Brain microvascular endothelial cell (primary cell): Measurements from ENCODE around the gene FLT3.

Experiments used
- DNase-seq: peaks from one replicate; pipeline ENCODE4 v3.0.0-alpha.2; 2020
- H3K27ac ChIP-seq: fragments of 250-450 bp; sonication (Bioruptor Pico); 2 replicates; pipeline ENCODE4 v1.5.1; 2020; ENCODE audit warnings: mild to moderate bottlenecking, moderate library complexity
- H3K27me3 ChIP-seq: fragments of 250-450 bp; sonication (Bioruptor Pico); replicated peaks from 2 replicates; pipeline ENCODE4 v1.5.1; 2020; ENCODE audit warnings: mild to moderate bottlenecking
- H3K36me3 ChIP-seq: fragments of 250-450 bp; sonication (Bioruptor Pico); replicated peaks from 2 replicates; pipeline ENCODE4 v1.5.1; 2020; ENCODE audit warnings: mild to moderate bottlenecking
- H3K4me3 ChIP-seq: 2 replicates; pipeline ENCODE4 v1.5.1; 2011; ENCODE audit warnings: low read depth, mild to moderate bottlenecking, control low read depth, low read length, moderate library complexity
- in situ Hi-C: cut with HindIII; loops from 2 replicates; pipeline ENCODE4 v1.10.0; 2017; ENCODE audit warnings: low sequenced_read_pairs, low pct_ligation_motif_present
- TF ChIP-seq, protein P1 (sequence below): IDR thresholded peaks from 2 replicates; pipeline ENCODE4 v1.5.1; 2011; ENCODE audit warnings: low read depth, mild to moderate bottlenecking, moderate library complexity, low read length, control low read depth, inconsistent platforms; ENCODE audit errors: missing control alignments

FLT3 gene

DNA sequence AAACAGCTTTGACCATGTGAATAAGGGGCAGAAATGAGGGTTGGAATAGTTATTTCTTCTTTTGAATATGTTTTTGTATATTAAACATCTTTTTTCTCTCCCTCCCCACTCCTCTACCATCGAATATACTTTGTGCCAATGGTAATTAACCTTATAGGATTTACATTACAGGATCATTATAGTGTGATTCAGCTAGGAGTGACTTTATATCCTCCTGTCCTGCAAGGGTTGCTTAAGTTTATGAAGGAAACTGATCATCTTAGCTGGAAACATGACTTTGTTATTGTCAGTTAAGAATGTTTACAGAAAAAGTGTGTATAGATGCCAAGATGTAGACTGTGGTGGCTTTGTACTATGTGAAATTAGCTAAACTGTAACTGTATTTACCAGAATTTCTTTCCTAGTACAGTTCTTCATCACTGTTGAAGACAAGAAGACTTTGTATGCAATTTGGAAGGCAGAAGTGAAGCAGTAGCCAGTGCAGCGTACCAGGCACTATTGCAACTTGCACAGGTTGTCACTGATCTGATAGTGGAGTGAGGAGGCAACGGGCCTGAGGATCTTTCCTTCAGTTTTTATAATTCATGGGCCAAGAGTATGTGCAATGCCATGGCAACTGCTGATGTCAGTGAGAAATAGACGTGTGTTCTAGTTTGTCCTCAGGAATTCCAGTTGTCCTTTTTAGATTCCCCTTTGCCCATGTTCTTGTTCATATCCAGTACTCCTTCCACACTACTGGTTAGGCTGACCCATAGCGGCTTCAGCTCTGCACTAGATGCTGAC lies 29.7 kb upstream of the FLT3 start:
- H3K27me3 ChIP-seq, result no peaks in the 10 kb centered on the region
- H3K4me3 ChIP-seq, result no peak overlapping the region
- DNase-seq, result no peak
- H3K27ac ChIP-seq, result no peak overlapping the region
- TF ChIP-seq, protein P1, sequence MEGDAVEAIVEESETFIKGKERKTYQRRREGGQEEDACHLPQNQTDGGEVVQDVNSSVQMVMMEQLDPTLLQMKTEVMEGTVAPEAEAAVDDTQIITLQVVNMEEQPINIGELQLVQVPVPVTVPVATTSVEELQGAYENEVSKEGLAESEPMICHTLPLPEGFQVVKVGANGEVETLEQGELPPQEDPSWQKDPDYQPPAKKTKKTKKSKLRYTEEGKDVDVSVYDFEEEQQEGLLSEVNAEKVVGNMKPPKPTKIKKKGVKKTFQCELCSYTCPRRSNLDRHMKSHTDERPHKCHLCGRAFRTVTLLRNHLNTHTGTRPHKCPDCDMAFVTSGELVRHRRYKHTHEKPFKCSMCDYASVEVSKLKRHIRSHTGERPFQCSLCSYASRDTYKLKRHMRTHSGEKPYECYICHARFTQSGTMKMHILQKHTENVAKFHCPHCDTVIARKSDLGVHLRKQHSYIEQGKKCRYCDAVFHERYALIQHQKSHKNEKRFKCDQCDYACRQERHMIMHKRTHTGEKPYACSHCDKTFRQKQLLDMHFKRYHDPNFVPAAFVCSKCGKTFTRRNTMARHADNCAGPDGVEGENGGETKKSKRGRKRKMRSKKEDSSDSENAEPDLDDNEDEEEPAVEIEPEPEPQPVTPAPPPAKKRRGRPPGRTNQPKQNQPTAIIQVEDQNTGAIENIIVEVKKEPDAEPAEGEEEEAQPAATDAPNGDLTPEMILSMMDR, result no peak
- H3K36me3 ChIP-seq, result no peaks in the 10 kb centered on the region
- in situ Hi-C loops, result no loop called here

DNA sequence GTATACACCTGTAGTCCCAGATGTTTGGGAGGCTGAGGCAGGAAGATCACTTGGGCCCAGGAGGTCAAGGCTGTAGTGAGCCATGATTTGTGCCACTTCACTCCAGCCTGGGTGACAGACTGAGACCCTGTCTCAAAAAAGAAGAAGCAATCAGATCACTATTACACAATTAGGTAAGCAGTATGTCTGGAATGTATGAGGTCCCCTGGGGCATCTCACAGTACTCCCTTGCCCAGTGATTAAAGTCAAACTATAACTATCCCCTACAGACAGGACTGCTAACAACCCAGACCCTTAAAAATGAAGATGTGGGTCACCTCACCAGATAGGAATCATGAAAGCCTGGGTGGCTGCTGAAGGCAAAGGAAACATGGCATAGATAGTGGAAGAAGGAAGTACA lies 28.6 kb upstream of the FLT3 start:
- Histone ChIP-seq H3K27me3 (no peaks in the 10 kb centered on the region), H3K36me3 (no peaks in the 10 kb centered on the region), H3K4me3 (no peak overlapping the region), H3K27ac (no peak overlapping the region)
- in situ Hi-C loops, result no loop called here
- TF ChIP-seq, protein P1, result no peak
- DNase-seq, result no peak

GRCh38 chr13:28128030-28128429 lies 27.7 kb upstream of the FLT3 start:
- TF ChIP-seq, protein P1, result no peak
- DNase-seq, result no peak
- Histone ChIP-seq H3K4me3 (no peak overlapping the region), H3K36me3 (no peaks in the 10 kb centered on the region), H3K27me3 (no peaks in the 10 kb centered on the region), H3K27ac (no peak overlapping the region)
- in situ Hi-C loops, result no loop called here

DNA sequence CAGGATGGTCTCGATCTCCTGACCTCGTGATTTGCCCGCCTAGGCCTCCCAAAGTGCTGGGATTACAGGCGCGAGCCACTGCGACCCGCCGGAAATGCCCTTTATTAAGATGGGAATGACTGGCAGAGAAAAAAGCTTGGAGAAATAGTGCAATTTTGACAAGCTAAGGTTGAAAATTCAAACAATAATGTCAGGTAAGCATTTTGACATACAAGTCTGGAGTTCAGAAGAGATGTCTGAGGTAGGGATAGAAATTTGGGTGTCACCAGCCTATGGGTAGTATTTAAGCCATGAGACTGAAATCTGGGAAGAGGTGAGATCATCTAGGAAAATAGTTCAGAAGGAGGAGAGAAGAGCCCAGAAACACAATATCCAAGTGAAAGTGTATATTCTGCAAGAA lies 20.8 kb upstream of the FLT3 start:
- no peak overlapping the region for H3K27ac ChIP-seq
- H3K4me3 ChIP-seq, result no peak overlapping the region
- TF ChIP-seq, protein P1, result no peak
- H3K36me3 ChIP-seq, result no peaks in the 10 kb centered on the region
- no peaks in the 10 kb centered on the region for H3K27me3 ChIP-seq
- no peak for DNase-seq
- in situ Hi-C loops, result no loop called here

GRCh38 chr13:28120317-28120716 lies 19.9 kb upstream of the FLT3 start:
- in situ Hi-C loops, result no loop called here
- no peaks in the 10 kb centered on the region for H3K27me3 ChIP-seq
- no peak for DNase-seq
- no peak overlapping the region for H3K4me3 ChIP-seq
- H3K36me3 ChIP-seq, result no peaks in the 10 kb centered on the region
- TF ChIP-seq, protein P1, result no peak
- H3K27ac ChIP-seq, result no peak overlapping the region

GRCh38 chr13:28117689-28118377 lies 17.5 kb upstream of the FLT3 start:
- no peak overlapping the region for H3K27ac ChIP-seq
- H3K4me3 ChIP-seq, result no peak overlapping the region
- H3K36me3 ChIP-seq, result no peaks in the 10 kb centered on the region
- no peaks in the 10 kb centered on the region for H3K27me3 ChIP-seq
- DNase-seq, result no peak
- in situ Hi-C loops, result no loop called here
- TF ChIP-seq, protein P1, result no peak
